ENCODE results near the gene NHLRC1.

DNA sequence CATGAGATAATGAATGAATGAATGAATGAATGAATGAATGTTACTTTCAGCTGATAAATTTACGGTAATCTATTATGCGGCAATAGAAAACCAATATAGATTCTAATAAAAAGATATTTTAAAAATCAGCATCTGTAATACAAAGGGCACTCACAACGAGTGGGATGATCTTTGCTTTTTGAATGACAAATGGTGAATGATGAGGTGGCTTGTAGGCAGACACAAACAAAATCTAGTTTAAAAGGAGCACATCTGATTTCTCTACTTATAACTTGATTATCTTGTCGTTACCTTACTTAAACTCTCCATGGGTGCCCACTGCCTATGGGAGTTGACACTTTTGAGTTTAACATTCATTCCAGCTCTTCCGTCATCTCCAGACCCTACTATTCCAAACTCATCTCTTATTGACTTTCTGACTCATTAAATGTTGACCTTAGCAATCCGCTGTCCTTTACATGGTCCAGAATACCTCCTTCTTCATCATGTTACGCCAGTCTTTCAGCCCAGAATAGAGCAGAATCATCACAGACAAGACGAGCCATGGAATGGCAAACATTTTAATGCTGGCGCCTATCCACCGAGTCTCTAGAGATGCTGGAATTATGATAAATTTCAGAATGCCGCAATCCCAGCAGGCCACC lies 41.3 kb downstream of the NHLRC1 start:
- TF ChIP-seq TEAD4 (CRISPR knock-in tag; IDR thresholded peaks at IDR 0.05) = no peak
- TF ChIP-seq, protein P1, sequence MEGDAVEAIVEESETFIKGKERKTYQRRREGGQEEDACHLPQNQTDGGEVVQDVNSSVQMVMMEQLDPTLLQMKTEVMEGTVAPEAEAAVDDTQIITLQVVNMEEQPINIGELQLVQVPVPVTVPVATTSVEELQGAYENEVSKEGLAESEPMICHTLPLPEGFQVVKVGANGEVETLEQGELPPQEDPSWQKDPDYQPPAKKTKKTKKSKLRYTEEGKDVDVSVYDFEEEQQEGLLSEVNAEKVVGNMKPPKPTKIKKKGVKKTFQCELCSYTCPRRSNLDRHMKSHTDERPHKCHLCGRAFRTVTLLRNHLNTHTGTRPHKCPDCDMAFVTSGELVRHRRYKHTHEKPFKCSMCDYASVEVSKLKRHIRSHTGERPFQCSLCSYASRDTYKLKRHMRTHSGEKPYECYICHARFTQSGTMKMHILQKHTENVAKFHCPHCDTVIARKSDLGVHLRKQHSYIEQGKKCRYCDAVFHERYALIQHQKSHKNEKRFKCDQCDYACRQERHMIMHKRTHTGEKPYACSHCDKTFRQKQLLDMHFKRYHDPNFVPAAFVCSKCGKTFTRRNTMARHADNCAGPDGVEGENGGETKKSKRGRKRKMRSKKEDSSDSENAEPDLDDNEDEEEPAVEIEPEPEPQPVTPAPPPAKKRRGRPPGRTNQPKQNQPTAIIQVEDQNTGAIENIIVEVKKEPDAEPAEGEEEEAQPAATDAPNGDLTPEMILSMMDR (IDR thresholded peaks at IDR 0.05) = no peak
- no peak for TF ChIP-seq TP53 (CRISPR knock-in tag; IDR thresholded peaks at IDR 0.05)
- TF ChIP-seq IRF2 (CRISPR knock-in tag; IDR thresholded peaks at IDR 0.05; ENCODE audit: borderline replicate concordance, low read depth) = no peak
- no peak for TF ChIP-seq OVOL2 (CRISPR knock-in tag; IDR thresholded peaks at IDR 0.05; ENCODE audit: borderline replicate concordance)
- TF ChIP-seq GABPB1 (CRISPR knock-in tag; IDR thresholded peaks at IDR 0.05) = peak; percentile 70
- TF ChIP-seq ZNF121 (CRISPR knock-in tag; IDR thresholded peaks at IDR 0.05) = no peak
- TF ChIP-seq FOXJ3 (CRISPR knock-in tag; IDR thresholded peaks at IDR 0.05; ENCODE audit: borderline replicate concordance) = no peak
- TF ChIP-seq, protein P2, sequence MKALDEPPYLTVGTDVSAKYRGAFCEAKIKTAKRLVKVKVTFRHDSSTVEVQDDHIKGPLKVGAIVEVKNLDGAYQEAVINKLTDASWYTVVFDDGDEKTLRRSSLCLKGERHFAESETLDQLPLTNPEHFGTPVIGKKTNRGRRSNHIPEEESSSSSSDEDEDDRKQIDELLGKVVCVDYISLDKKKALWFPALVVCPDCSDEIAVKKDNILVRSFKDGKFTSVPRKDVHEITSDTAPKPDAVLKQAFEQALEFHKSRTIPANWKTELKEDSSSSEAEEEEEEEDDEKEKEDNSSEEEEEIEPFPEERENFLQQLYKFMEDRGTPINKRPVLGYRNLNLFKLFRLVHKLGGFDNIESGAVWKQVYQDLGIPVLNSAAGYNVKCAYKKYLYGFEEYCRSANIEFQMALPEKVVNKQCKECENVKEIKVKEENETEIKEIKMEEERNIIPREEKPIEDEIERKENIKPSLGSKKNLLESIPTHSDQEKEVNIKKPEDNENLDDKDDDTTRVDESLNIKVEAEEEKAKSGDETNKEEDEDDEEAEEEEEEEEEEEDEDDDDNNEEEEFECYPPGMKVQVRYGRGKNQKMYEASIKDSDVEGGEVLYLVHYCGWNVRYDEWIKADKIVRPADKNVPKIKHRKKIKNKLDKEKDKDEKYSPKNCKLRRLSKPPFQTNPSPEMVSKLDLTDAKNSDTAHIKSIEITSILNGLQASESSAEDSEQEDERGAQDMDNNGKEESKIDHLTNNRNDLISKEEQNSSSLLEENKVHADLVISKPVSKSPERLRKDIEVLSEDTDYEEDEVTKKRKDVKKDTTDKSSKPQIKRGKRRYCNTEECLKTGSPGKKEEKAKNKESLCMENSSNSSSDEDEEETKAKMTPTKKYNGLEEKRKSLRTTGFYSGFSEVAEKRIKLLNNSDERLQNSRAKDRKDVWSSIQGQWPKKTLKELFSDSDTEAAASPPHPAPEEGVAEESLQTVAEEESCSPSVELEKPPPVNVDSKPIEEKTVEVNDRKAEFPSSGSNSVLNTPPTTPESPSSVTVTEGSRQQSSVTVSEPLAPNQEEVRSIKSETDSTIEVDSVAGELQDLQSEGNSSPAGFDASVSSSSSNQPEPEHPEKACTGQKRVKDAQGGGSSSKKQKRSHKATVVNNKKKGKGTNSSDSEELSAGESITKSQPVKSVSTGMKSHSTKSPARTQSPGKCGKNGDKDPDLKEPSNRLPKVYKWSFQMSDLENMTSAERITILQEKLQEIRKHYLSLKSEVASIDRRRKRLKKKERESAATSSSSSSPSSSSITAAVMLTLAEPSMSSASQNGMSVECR (CRISPR knock-in tag; IDR thresholded peaks at IDR 0.05; ENCODE audit: borderline replicate concordance) = no peak
- TF ChIP-seq, protein P3, sequence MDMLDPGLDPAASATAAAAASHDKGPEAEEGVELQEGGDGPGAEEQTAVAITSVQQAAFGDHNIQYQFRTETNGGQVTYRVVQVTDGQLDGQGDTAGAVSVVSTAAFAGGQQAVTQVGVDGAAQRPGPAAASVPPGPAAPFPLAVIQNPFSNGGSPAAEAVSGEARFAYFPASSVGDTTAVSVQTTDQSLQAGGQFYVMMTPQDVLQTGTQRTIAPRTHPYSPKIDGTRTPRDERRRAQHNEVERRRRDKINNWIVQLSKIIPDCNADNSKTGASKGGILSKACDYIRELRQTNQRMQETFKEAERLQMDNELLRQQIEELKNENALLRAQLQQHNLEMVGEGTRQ (CRISPR knock-in tag; IDR thresholded peaks at IDR 0.05) = no peak

All from WTC11 (cell line).